Fibroblast of peridontal ligament (primary cell): ENCODE data around the gene TDG.
"Not testable (repeated sequence)": the region's sequence is repeated elsewhere in the genome, so short reads cannot be mapped to it uniquely, and the experiment has no call there.

Source experiments
- DNase-seq: peaks from one replicate; pipeline ENCODE4 v3.0.0-alpha.2; 2010; ENCODE audit errors: extremely low read depth

Gene TDG

DNA sequence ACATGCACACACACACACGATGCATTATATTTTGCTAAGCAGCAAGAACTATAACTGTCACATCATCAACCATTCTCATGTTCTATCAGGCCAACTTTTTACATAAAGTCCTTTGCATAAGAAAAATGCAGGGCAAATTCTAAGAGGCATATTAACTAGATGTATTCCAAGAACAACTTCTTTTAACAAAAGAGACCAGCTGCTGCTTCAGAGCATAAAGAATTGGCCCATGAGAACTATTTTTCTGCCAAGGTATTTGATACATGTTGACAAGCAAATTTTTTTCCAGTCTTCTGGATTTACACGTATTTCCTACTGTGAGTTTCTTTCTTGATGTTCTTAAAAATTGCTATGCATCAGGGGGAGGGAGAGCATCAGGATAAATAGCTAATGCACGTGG lies 57.1 kb downstream of the TDG start:
- DNase-seq, result peak; percentile 16

DNA sequence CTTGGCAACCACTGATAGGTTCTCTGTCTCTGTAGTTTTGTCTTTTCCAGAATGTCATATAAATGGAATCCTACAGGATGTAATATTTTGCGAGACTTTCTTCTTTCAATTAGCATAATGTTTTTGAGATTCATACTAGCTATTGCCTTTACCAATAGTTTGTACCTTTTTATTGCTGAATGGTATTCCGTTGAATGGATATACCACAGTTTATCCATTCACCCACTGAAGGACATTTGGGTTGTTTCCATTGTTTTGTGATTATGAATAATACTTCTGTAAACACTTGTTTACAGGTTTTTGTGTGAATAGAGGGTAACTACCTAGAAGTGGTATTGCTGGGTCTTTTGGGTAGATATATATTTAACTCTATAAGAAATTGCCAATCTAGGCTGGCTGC lies 58.0 kb downstream of the TDG start:
- no peak for DNase-seq

- DNase-seq, result no peak
These were observed 58.7 kb downstream of the TDG start for GRCh38 chr12:104024348-104024747.

DNA sequence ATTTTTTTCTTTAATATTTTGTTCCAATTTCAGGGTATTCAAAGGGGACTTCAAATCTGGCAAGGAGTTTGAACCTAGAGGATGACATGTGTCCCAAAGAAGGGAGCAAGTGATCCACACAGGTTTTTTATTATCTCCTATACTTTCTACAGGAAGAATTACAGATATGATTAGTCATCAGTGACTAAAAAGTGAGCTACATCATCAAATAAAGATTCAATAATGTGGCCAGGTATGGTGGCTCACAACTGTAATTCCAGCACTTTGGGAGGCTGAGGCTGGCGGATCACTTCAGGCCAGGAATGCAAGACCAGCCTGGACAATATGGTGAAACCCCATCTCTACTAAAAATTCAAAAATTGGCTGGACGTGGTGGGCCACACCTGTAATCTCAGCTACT lies 60.1 kb downstream of the TDG start:
- no peak for DNase-seq

GRCh38 chr12:104026841-104027599 lies 61.3 kb downstream of the TDG start:
- no peak for DNase-seq

DNA sequence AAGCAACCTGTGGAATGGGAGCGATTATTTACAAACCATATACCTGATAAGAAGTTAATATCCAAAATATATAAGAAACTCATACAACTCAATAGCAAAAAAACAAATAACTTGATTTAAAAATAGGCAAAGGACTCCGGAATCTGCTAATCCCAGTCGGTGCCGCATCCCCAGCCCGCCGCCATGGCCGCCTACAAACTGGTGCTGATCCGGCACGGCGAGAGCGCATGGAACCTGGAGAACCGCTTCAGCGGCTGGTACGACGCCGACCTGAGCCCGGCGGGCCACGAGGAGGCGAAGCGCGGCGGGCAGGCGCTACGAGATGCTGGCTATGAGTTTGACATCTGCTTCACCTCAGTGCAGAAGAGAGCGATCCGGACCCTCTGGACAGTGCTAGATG lies 64.9 kb downstream of the TDG start:
- DNase-seq, result not testable (repeated sequence)

- not testable (repeated sequence) for DNase-seq
These were observed 70.5 kb downstream of the TDG start for GRCh38 chr12:104036143-104036542.
